HL-60/S4 treated with retinoic acid at 250 ng/mL for 4 days and 3 days (cell line): Measurements from ENCODE around the gene PRRT1B.

ENCODE experiments used
- in situ Hi-C: fragments of 300-500 bp; cut with MboI; formaldehyde crosslinking; loops from 2 replicates; pipeline ENCODE4 v1.7.0; 2022; ENCODE audit warnings: low sequenced_read_pairs

Gene PRRT1B

GRCh38 chr9:131522257-131523085 lies 22.9 kb upstream of the PRRT1B start:
- in situ Hi-C loops = no loop called here

- in situ Hi-C loops = no loop called here
Observed at GRCh38 chr9:131523086-131523388, 22.3 kb upstream of the PRRT1B start.

GRCh38 chr9:131523451-131524435 lies 21.6 kb upstream of the PRRT1B start:
- in situ Hi-C loops = no loop called here

- in situ Hi-C loops = no loop called here
Observed at GRCh38 chr9:131524665-131525315, 20.5 kb upstream of the PRRT1B start.

- in situ Hi-C loops = no loop called here
Observed at GRCh38 chr9:131525643-131526565, 19.4 kb upstream of the PRRT1B start.

GRCh38 chr9:131528186-131528585 lies 17.1 kb upstream of the PRRT1B start:
- in situ Hi-C loops = no loop called here

- in situ Hi-C loops = no loop called here
Observed at GRCh38 chr9:131528886-131529505, 16.3 kb upstream of the PRRT1B start.

GRCh38 chr9:131529597-131530545 lies 15.5 kb upstream of the PRRT1B start:
- in situ Hi-C loops = no loop called here

GRCh38 chr9:131530546-131530919 lies 14.8 kb upstream of the PRRT1B start:
- in situ Hi-C loops = no loop called here

- in situ Hi-C loops = no loop called here
Observed at GRCh38 chr9:131530920-131531832, 14.1 kb upstream of the PRRT1B start, which contains the start of gene UCK1. UCK1 (minus strand) TSS chr9:131531263; CDS start chr9:131531174, 89 bp downstream.

GRCh38 chr9:131534721-131535237 lies 10.5 kb upstream of the PRRT1B start:
- in situ Hi-C loops = no loop called here

- in situ Hi-C loops = no loop called here
Observed at GRCh38 chr9:131537946-131538345, 7.4 kb upstream of the PRRT1B start.

- in situ Hi-C loops = no loop called here
Observed at GRCh38 chr9:131539223-131539923, 6.0 kb upstream of the PRRT1B start.

GRCh38 chr9:131543141-131543540 lies 2.2 kb upstream of the PRRT1B start:
- in situ Hi-C loops = no loop called here

GRCh38 chr9:131545786-131546335 lies 538 bp downstream of the PRRT1B start:
- in situ Hi-C loops = no loop called here

- in situ Hi-C loops = no loop called here
Observed at GRCh38 chr9:131546336-131547084, 1.2 kb downstream of the PRRT1B start.
